Stomach (tissue), 9 donors: ENCODE results near the gene GBX1. TPM values are rescaled to one million over a fixed set of nuclear protein-coding genes. Genes with fewer than 3 reads are reported as not detected.

Experiments used
- DNase-seq, 2 donors: peaks; one replicate each; pipeline versions ENCODE4 v3.0.0 to v3.0.0-alpha.2; 2013 to 2019
- H3K27ac ChIP-seq, 5 donors: fragments of 200-600 bp in 4 of 5; sonication (generic) in 4 of 5; one replicate each; pipeline ENCODE4 v1.5.1; 2013 to 2019; ENCODE audit warnings: mild to moderate bottlenecking in 1 of 5, moderate library complexity in 1 of 5
- H3K27me3 ChIP-seq, 3 donors: fragments of 200-600 bp; sonication (generic); one replicate each; pipeline ENCODE4 v1.5.1; 2017 to 2019; ENCODE audit warnings: mixed run types in 1 of 3
- H3K36me3 ChIP-seq, 4 donors: fragments of 200-600 bp; sonication (generic); 1 replicate in 3 of 4; 2 replicates in 1 of 4; pipeline ENCODE4 v1.5.1; 2016 to 2019
- H3K4me1 ChIP-seq, 4 donors: fragments of 200-600 bp; sonication (generic); one replicate each; pipeline ENCODE4 v1.5.1; 2016 to 2019
- H3K4me3 ChIP-seq, 4 donors: fragments of 200-600 bp; sonication (generic) in 3 of 4; one replicate each; pipeline ENCODE4 v1.5.1; 2016 to 2019; ENCODE audit warnings: mild to moderate bottlenecking in 1 of 4
- H3K9me3 ChIP-seq, 4 donors: fragments of 200-600 bp; sonication (generic); one replicate each; pipeline ENCODE4 v1.5.1; 2016 to 2019
- CTCF ChIP-seq, 7 experiments: fragments of 450-650 bp in 4 of 7; fragments of 200-600 bp in 3 of 7; sonication (generic) in 3 of 7; IDR thresholded peaks; one replicate each; pipeline ENCODE4 v1.5.1; 2016 to 2019; ENCODE audit warnings: antibody characterized with exemption in 7 of 7, control low read depth in 2 of 7, mild to moderate bottlenecking in 1 of 7
- EP300 ChIP-seq: sonication (generic); formaldehyde crosslinking; IDR thresholded peaks from one replicate; pipeline ENCODE4 v1.6.1; 2017; ENCODE audit warnings: antibody characterized with exemption
- POLR2A ChIP-seq, 4 donors: fragments of 450-650 bp; IDR thresholded peaks; one replicate each; pipeline ENCODE4 v1.6.1; 2016; ENCODE audit warnings: antibody characterized with exemption in 4 of 4, control low read depth in 2 of 4, mild to moderate bottlenecking in 1 of 4, moderate library complexity in 1 of 4
- POLR2AphosphoS5 ChIP-seq, 3 donors: sonication (generic); formaldehyde crosslinking; IDR thresholded peaks; one replicate each; pipeline ENCODE4 v1.6.1; 2016; ENCODE audit warnings: antibody characterized with exemption in 3 of 3
- WGBS, 5 donors: extraction: QIAGEN DNeasy Blood & Tissue Kit in 3 of 5; methylation state at CpG; one replicate each; pipeline versions ENCODE4 v1.1.5 to v1.1.7; 2013 to 2018; 5-methylcytosine and 5-hydroxymethylcytosine counted together
- intact Hi-C: fragments of 100-400 bp; cut with DNase I; formaldehyde crosslinking; loops from one replicate; pipeline ENCODE4 v1.15.1; 2023; ENCODE audit warnings: low total_unique reads
- polyA plus RNA-seq, 3 donors: library from polyadenylated mRNA; stranded (reverse); fragments of 200-250 nt; gene quantifications; one replicate each; pipeline ENCODE4 v1.2.3, GENCODE V29; 2013
- total RNA-seq, 5 donors: library from RNA; depleted of rRNA; stranded (reverse); fragments of >200 nt; gene quantifications; one replicate each; pipeline versions ENCODE4 v1.1.0 to v1.2.3, GENCODE V29; 2014 to 2016
- donor health status: healthy with polysubstance abuse.
- donor health status: Bipolar disorder and iron deficiency.
- donor health status: healthy.

Gene GBX1
- total and polyA plus RNA-seq, 8 donors: not detected

GRCh38 chr7:151178236-151178635 lies 10.7 kb upstream of the GBX1 start:
- TF ChIP-seq CTCF (IDR thresholded peaks at IDR 0.05): no peak
- TF ChIP-seq EP300: no peak
- no peak for TF ChIP-seq POLR2AphosphoS5 (IDR thresholded peaks at IDR 0.05)
- TF ChIP-seq POLR2A (IDR thresholded peaks at IDR 0.05): no peak
- H3K36me3 ChIP-seq: no peaks in the 10 kb centered on the region
- peaks cover 0 to 79% (median 41%) of the 10 kb centered on the region in 3 donors for H3K27me3 ChIP-seq
- H3K27ac ChIP-seq: no peak overlapping the region
- intact Hi-C loops: no loop called here
- peak in 1 of 2 donors; percentile 3 for DNase-seq
- peaks cover 0 to 6% (median 2%) of the 10 kb centered on the region in 4 donors for H3K4me1 ChIP-seq
- 89 to 92% (median 90%) methylated on average over 9 of the region's 9 CpGs for WGBS, 5 donors
- H3K9me3 ChIP-seq: no peaks in the 10 kb centered on the region
- no peak overlapping the region for H3K4me3 ChIP-seq

- WGBS, 5 donors: 58 to 92% (median 84%) methylated on average over 1 of the region's 1 CpG
Observed at GRCh38 chr7:151177310-151177709, 9.8 kb upstream of the GBX1 start.

GRCh38 chr7:151176401-151176800 lies 8.9 kb upstream of the GBX1 start:
- peak in 1 of 2 donors; percentile 9 for DNase-seq
- Histone ChIP-seq H3K4me3 (no peak overlapping the region), H3K36me3 (no peaks in the 10 kb centered on the region), H3K27ac (no peak overlapping the region), H3K9me3 (no peaks in the 10 kb centered on the region), H3K27me3 (peaks cover 0 to 95% (median 47%) of the 10 kb centered on the region in 3 donors), H3K4me1 (peaks cover 0 to 10% (median 5%) of the 10 kb centered on the region in 4 donors)
- intact Hi-C loops: no loop called here
- TF ChIP-seq POLR2A (IDR thresholded peaks at IDR 0.05) (no peak), EP300 (no peak), CTCF (IDR thresholded peaks at IDR 0.05) (no peak), POLR2AphosphoS5 (IDR thresholded peaks at IDR 0.05) (no peak)
- WGBS, 5 donors: 87 to 93% (median 90%) methylated on average over 9 of the region's 9 CpGs

More at GRCh38 chr7:151177310-151177709, 9.8 kb upstream of the GBX1 start:
- TF ChIP-seq POLR2AphosphoS5 (IDR thresholded peaks at IDR 0.05) (no peak), EP300 (no peak), CTCF (IDR thresholded peaks at IDR 0.05) (no peak), POLR2A (IDR thresholded peaks at IDR 0.05) (no peak)
- peak in 1 of 2 donors; percentile 5 for DNase-seq
- no peaks in the 10 kb centered on the region for H3K9me3 ChIP-seq
- H3K27me3 ChIP-seq: peaks cover 0 to 88% (median 47%) of the 10 kb centered on the region in 3 donors
- no peaks in the 10 kb centered on the region for H3K36me3 ChIP-seq
- H3K4me3 ChIP-seq: no peak overlapping the region
- no peak overlapping the region for H3K27ac ChIP-seq
- intact Hi-C loops: no loop called here
- peaks cover 0 to 10% (median 4%) of the 10 kb centered on the region in 4 donors for H3K4me1 ChIP-seq

- H3K27me3 ChIP-seq: peaks cover 0 to 95% (median 44%) of the 10 kb centered on the region in 3 donors
- intact Hi-C loops: no loop called here
- no peaks in the 10 kb centered on the region for H3K9me3 ChIP-seq
- H3K27ac ChIP-seq: no peak overlapping the region
- 65 to 74% (median 69%) methylated on average over 9 to 23 of the region's 23 CpGs for WGBS, 5 donors
- peak in 1 of 2 donors; percentile 24 for DNase-seq
- H3K4me1 ChIP-seq: peaks cover 0 to 10% (median 5%) of the 10 kb centered on the region in 4 donors
- TF ChIP-seq EP300 (no peak), POLR2AphosphoS5 (IDR thresholded peaks at IDR 0.05) (no peak), POLR2A (IDR thresholded peaks at IDR 0.05) (no peak), CTCF (IDR thresholded peaks at IDR 0.05) (no peak)
- no peak overlapping the region for H3K4me3 ChIP-seq
- no peaks in the 10 kb centered on the region for H3K36me3 ChIP-seq
Observed at GRCh38 chr7:151175793-151176311, 8.4 kb upstream of the GBX1 start.
